ENCODE data around the gene DPH6. TPM values are rescaled to one million over a fixed set of nuclear protein-coding genes. Genes with fewer than 3 reads are reported as not detected.

Gene DPH6
- total and polyA plus RNA-seq, 2 experiments from 2014 or later: 11.3 to 14.4 TPM

DNA sequence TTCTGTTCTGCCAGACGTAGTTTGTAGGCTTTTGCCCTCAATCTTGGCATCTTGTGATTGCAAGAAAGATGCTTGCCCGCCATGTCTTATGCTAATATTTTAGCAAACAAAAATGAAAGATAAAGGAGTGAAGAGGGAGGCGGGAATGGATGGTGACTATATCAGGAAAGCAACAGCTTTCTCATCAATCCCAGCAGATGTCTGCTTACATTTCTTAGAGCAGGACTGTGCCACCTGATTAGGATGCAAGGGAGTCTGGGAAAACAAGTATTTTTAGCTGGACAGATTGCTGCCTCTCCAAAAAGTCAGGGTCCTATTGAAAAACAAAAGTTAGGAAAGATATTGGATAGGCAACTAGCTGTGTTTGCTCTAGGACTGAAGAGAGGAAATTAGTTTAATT, 34.6 kb upstream of the DPH6 start:
- H3K27ac ChIP-seq: no peak overlapping the region
- H3K9me3 ChIP-seq (ENCODE audit: low read depth): no peaks in the 10 kb centered on the region
- H3K9me2 ChIP-seq (replicated peaks; ENCODE audit: insufficient read depth): no peaks in the 10 kb centered on the region
- H2AFZ ChIP-seq: no peak overlapping the region
- TF ChIP-seq EZH2phosphoT487 (IDR thresholded peaks at IDR 0.05; ENCODE audit: low read depth, severe bottlenecking, unreplicated experiment) (no peak), EZH2 (IDR thresholded peaks at IDR 0.05; ENCODE audit: borderline replicate concordance) (no peak)
- TF ChIP-seq, protein P1, sequence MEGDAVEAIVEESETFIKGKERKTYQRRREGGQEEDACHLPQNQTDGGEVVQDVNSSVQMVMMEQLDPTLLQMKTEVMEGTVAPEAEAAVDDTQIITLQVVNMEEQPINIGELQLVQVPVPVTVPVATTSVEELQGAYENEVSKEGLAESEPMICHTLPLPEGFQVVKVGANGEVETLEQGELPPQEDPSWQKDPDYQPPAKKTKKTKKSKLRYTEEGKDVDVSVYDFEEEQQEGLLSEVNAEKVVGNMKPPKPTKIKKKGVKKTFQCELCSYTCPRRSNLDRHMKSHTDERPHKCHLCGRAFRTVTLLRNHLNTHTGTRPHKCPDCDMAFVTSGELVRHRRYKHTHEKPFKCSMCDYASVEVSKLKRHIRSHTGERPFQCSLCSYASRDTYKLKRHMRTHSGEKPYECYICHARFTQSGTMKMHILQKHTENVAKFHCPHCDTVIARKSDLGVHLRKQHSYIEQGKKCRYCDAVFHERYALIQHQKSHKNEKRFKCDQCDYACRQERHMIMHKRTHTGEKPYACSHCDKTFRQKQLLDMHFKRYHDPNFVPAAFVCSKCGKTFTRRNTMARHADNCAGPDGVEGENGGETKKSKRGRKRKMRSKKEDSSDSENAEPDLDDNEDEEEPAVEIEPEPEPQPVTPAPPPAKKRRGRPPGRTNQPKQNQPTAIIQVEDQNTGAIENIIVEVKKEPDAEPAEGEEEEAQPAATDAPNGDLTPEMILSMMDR (IDR thresholded peaks at IDR 0.05; ENCODE audit: poor library complexity): no peak
- H3K36me3 ChIP-seq (replicated peaks; ENCODE audit: insufficient read depth, low read depth): no peaks in the 10 kb centered on the region
- DNase-seq (ENCODE audit: low spot score): no peak
- H4K20me1 ChIP-seq (ENCODE audit: insufficient read depth, poor library complexity, severe bottlenecking): no peaks in the 10 kb centered on the region
- no peaks in the 10 kb centered on the region for H3K4me1 ChIP-seq (ENCODE audit: insufficient read depth)
- H3K4me2 ChIP-seq: no peak overlapping the region
- H3K4me3 ChIP-seq: no peak overlapping the region
- H3K79me2 ChIP-seq: no peaks in the 10 kb centered on the region
- 97% methylated on average over 3 of the region's 3 CpGs for WGBS (ENCODE audit: low lambda C conversion rate, missing lambda C conversion rate)
- no peaks in the 10 kb centered on the region for H3K27me3 ChIP-seq

DNA sequence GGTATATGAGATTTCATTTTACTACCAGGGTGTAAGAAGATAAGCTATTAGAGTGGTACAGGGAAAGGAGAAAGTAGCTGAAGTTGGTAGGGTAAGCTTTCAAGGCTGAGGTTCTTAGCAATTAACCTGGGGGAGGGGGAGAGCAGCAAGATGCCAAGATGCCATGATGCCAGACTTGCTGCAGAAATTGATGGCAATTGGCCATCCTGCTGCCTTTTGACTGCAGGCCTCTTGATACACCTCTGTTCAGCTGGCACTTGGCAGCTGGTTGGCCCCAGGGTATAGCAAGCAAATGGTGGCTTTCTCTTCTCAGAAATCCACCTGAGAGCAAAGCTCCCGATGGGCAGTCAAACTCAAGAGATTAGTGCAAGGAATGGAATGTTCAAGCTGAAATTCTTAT, 21.4 kb upstream of the DPH6 start:
- H3K27ac ChIP-seq: no peak overlapping the region
- H3K9me3 ChIP-seq (ENCODE audit: low read depth): no peaks in the 10 kb centered on the region
- TF ChIP-seq, protein P1 (IDR thresholded peaks at IDR 0.05; ENCODE audit: poor library complexity): no peak
- no peak for TF ChIP-seq EZH2 (IDR thresholded peaks at IDR 0.05; ENCODE audit: borderline replicate concordance)
- TF ChIP-seq EZH2phosphoT487 (IDR thresholded peaks at IDR 0.05; ENCODE audit: low read depth, severe bottlenecking, unreplicated experiment): no peak
- no peaks in the 10 kb centered on the region for H3K36me3 ChIP-seq (replicated peaks; ENCODE audit: insufficient read depth, low read depth)
- no peaks in the 10 kb centered on the region for H3K27me3 ChIP-seq
- H3K4me2 ChIP-seq: no peak overlapping the region
- no peaks in the 10 kb centered on the region for H4K20me1 ChIP-seq (ENCODE audit: insufficient read depth, poor library complexity, severe bottlenecking)
- no peak for DNase-seq (ENCODE audit: low spot score)
- H3K4me1 ChIP-seq (ENCODE audit: insufficient read depth): peaks cover 1% of the 10 kb centered on the region
- H3K79me2 ChIP-seq: no peaks in the 10 kb centered on the region
- WGBS (ENCODE audit: low lambda C conversion rate, missing lambda C conversion rate): 50% methylated on average over 1 of the region's 1 CpG
- H3K9me2 ChIP-seq (replicated peaks; ENCODE audit: insufficient read depth): no peaks in the 10 kb centered on the region
- no peak overlapping the region for H2AFZ ChIP-seq
- H3K4me3 ChIP-seq: no peak overlapping the region

DNA sequence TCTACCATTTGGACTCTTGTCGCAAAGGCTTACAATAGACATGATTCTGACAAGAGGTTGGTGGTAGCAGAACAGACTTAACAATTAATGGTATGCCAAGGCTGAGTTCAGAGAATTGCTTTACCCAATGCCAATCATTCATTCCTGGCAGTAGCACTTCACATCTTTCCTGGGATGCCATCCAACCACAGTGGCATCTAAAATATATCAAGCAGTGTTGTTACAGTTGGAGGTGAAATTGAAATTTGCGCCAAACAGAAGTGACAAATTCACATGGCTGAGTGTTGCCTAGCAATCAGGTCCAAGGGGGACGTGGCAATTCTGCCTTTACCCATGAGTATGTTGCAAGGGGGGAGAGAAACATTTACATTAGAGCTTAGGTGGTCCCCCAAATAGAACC, 21.0 kb upstream of the DPH6 start:
- no peaks in the 10 kb centered on the region for H3K9me2 ChIP-seq (replicated peaks; ENCODE audit: insufficient read depth)
- no peaks in the 10 kb centered on the region for H3K9me3 ChIP-seq (ENCODE audit: low read depth)
- no peaks in the 10 kb centered on the region for H4K20me1 ChIP-seq (ENCODE audit: insufficient read depth, poor library complexity, severe bottlenecking)
- no peak for DNase-seq (ENCODE audit: low spot score)
- no peak overlapping the region for H3K4me3 ChIP-seq
- peaks cover 5% of the 10 kb centered on the region for H3K4me1 ChIP-seq (ENCODE audit: insufficient read depth)
- H3K27me3 ChIP-seq: no peaks in the 10 kb centered on the region
- H3K36me3 ChIP-seq (replicated peaks; ENCODE audit: insufficient read depth, low read depth): no peaks in the 10 kb centered on the region
- H3K79me2 ChIP-seq: no peaks in the 10 kb centered on the region
- H3K27ac ChIP-seq: no peak overlapping the region
- no peak overlapping the region for H3K4me2 ChIP-seq
- 95% methylated on average over 3 of the region's 3 CpGs for WGBS (ENCODE audit: low lambda C conversion rate, missing lambda C conversion rate)
- H2AFZ ChIP-seq: no peak overlapping the region
- TF ChIP-seq EZH2 (IDR thresholded peaks at IDR 0.05; ENCODE audit: borderline replicate concordance): no peak

DNA sequence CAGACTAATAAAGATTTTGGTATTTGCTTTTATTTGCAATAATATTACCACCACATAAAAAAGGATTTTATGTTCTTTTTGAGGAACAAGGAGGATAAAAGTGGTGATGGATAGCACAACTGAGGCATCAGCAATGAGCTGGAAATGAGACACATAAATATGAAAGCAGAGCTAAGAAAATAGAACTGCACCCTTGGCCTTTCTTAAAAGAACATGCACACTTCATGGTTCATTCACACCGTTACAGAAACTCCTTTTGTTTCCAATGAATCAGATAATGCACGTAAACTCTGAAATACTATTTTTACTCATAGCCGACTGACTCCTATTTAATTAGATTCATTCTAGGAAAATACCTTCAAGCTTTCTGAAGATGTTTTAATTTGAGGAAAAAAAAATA, 19.9 kb upstream of the DPH6 start:
- WGBS (ENCODE audit: low lambda C conversion rate, missing lambda C conversion rate): 82% methylated on average over 3 of the region's 3 CpGs
- Histone ChIP-seq H3K27ac (no peak overlapping the region), H3K4me2 (no peak overlapping the region), H3K79me2 (no peaks in the 10 kb centered on the region), H3K36me3 (replicated peaks; ENCODE audit: insufficient read depth, low read depth) (no peaks in the 10 kb centered on the region), H2AFZ (no peak overlapping the region), H3K27me3 (no peaks in the 10 kb centered on the region), H3K9me2 (replicated peaks; ENCODE audit: insufficient read depth) (no peaks in the 10 kb centered on the region), H4K20me1 (ENCODE audit: insufficient read depth, poor library complexity, severe bottlenecking) (no peaks in the 10 kb centered on the region), H3K9me3 (ENCODE audit: low read depth) (no peaks in the 10 kb centered on the region), H3K4me1 (ENCODE audit: insufficient read depth) (peaks cover 8% of the 10 kb centered on the region), H3K4me3 (no peak overlapping the region)
- no peak for TF ChIP-seq EZH2phosphoT487 (IDR thresholded peaks at IDR 0.05; ENCODE audit: low read depth, severe bottlenecking, unreplicated experiment)
- TF ChIP-seq, protein P1 (IDR thresholded peaks at IDR 0.05; ENCODE audit: poor library complexity): no peak
- TF ChIP-seq EZH2 (IDR thresholded peaks at IDR 0.05; ENCODE audit: borderline replicate concordance): no peak
- no peak for DNase-seq (ENCODE audit: low spot score)
